HepG2 (cell line): ENCODE data around the gene MAP3K7CL.

Experiments
- EP300 ChIP-seq, 3 experiments: sonication (generic) in 1 of 3; formaldehyde crosslinking in 1 of 3; IDR thresholded peaks; 2 replicates each; pipeline versions ENCODE4 v1.5.1 to v1.6.1; 2011 to 2020; ENCODE audit warnings: low read depth in 2 of 3, low read length in 2 of 3, borderline replicate concordance in 1 of 3, improper control_type of control experiment in 1 of 3, mild to moderate bottlenecking in 1 of 3, missing genetic modification reagents in 1 of 3, moderate library complexity in 1 of 3
- EZH2 ChIP-seq: conservative IDR thresholded peaks from 2 replicates; pipeline ENCODE4 v1.6.1; 2012; ENCODE audit warnings: mild to moderate bottlenecking, low read depth, low read length, moderate library complexity
- PCBP1 ChIP-seq: fragments of 200-400 bp; formaldehyde crosslinking; IDR thresholded peaks from 2 replicates; pipeline ENCODE4 v1.6.1; 2017; ENCODE audit warnings: mild to moderate bottlenecking, low read depth, low read length, borderline replicate concordance
- TF ChIP-seq, protein P1 (sequence below): sonication (generic); formaldehyde crosslinking; IDR thresholded peaks from 2 replicates; pipeline ENCODE4 v1.5.0; 2020; ENCODE audit warnings: missing genetic modification reagents
- TF ChIP-seq, protein P2 (sequence below): sonication (generic); formaldehyde crosslinking; IDR thresholded peaks from 2 replicates; pipeline ENCODE4 v1.4.0; 2020; ENCODE audit warnings: mild to moderate bottlenecking, missing genetic modification reagents

DNA sequence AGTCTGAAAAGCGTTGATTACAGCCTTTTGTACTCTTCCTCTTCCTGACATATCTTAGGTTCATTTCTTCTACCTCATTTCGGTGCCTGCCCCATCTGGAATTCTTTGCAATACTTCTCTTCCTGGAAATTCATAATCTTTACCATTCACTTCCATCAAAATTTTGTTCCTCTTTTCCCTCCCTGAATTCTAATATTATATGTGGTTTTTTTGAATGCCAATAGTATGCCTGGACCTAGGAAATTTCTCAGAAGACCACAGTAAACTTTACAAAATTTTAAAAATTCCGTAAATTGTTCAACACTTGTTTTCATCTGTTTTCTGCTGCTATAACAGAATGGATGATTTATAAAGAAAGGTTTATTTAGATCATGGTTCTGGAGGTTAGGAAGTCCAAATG, 76.8 kb downstream of the MAP3K7CL start:
- TF ChIP-seq EZH2 (no peak), PCBP1 (no peak), EP300 (IDR thresholded peaks at IDR 0.05; ENCODE audit: low read depth in 2 of 2, low read length in 2 of 2) (no peak), EP300 (CRISPR knock-in tag; IDR thresholded peaks at IDR 0.05; ENCODE audit: borderline replicate concordance) (no peak)
- TF ChIP-seq, protein P1, sequence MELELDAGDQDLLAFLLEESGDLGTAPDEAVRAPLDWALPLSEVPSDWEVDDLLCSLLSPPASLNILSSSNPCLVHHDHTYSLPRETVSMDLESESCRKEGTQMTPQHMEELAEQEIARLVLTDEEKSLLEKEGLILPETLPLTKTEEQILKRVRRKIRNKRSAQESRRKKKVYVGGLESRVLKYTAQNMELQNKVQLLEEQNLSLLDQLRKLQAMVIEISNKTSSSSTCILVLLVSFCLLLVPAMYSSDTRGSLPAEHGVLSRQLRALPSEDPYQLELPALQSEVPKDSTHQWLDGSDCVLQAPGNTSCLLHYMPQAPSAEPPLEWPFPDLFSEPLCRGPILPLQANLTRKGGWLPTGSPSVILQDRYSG (CRISPR knock-in tag) = no peak
- TF ChIP-seq, protein P2, sequence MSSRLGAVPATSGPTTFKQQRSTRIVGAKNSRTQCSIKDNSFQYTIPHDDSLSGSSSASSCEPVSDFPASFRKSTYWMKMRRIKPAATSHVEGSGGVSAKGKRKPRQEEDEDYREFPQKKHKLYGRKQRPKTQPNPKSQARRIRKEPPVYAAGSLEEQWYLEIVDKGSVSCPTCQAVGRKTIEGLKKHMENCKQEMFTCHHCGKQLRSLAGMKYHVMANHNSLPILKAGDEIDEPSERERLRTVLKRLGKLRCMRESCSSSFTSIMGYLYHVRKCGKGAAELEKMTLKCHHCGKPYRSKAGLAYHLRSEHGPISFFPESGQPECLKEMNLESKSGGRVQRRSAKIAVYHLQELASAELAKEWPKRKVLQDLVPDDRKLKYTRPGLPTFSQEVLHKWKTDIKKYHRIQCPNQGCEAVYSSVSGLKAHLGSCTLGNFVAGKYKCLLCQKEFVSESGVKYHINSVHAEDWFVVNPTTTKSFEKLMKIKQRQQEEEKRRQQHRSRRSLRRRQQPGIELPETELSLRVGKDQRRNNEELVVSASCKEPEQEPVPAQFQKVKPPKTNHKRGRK = no peak
